GM10248 (cell line): Measurements from ENCODE around the gene BMP6.

Source experiments
- CTCF ChIA-PET: fragments of 300-600 bp; sonication (Branson Sonifier 250); formaldehyde crosslinking; extraction: SDS; loops from one replicate; lab custom pipeline; 2021; ENCODE audit warnings: antibody characterized with exemption; lab: Yijun Ruan, JAX
- POLR2A ChIA-PET: fragments of 350-650 bp; sonication (Branson Sonifier 250); formaldehyde crosslinking; extraction: SDS; loops from one replicate; lab custom pipeline; 2020; ENCODE audit warnings: antibody characterized with exemption; lab: Yijun Ruan, JAX
- DNase-seq: peaks from one replicate; pipeline ENCODE4 v3.0.0; 2012; ENCODE audit errors: extremely low spot score
- TF ChIP-seq, protein P1 (sequence below): IDR thresholded peaks from 2 replicates; pipeline ENCODE4 v1.5.1; 2012; ENCODE audit warnings: mild to moderate bottlenecking, low read depth; ENCODE audit errors: extremely low read depth, missing control alignments, control extremely low read depth

BMP6 gene

DNA sequence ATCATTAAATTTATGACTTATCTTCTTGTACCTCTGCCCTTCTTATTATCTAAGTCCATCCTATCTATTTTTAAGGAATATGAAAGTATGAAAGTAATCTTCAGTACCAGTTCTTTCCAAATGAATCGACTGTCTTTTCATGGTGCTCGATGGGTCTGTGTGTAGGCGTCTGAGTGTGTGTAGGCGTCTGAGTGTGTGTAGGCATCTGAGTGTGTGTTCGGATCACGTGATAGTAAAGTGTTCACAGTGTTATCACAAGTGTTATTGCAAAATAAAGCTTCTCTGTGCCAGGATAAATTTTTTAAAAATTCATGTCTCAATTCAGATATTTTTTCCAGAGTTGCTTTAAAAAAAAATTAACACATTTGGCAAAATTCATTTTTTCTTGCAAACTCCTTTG lies 58.3 kb downstream of the BMP6 start:
- ChIA-PET POLR2A (interaction anchor here (0.5 kb wide), 1 partner anchor 29 kb away, joined by 4 read pairs; no protein-coding TSS in a partner anchor), CTCF (no interaction called here)
- TF ChIP-seq, protein P1, sequence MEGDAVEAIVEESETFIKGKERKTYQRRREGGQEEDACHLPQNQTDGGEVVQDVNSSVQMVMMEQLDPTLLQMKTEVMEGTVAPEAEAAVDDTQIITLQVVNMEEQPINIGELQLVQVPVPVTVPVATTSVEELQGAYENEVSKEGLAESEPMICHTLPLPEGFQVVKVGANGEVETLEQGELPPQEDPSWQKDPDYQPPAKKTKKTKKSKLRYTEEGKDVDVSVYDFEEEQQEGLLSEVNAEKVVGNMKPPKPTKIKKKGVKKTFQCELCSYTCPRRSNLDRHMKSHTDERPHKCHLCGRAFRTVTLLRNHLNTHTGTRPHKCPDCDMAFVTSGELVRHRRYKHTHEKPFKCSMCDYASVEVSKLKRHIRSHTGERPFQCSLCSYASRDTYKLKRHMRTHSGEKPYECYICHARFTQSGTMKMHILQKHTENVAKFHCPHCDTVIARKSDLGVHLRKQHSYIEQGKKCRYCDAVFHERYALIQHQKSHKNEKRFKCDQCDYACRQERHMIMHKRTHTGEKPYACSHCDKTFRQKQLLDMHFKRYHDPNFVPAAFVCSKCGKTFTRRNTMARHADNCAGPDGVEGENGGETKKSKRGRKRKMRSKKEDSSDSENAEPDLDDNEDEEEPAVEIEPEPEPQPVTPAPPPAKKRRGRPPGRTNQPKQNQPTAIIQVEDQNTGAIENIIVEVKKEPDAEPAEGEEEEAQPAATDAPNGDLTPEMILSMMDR, result no peak
- no peak for DNase-seq

DNA sequence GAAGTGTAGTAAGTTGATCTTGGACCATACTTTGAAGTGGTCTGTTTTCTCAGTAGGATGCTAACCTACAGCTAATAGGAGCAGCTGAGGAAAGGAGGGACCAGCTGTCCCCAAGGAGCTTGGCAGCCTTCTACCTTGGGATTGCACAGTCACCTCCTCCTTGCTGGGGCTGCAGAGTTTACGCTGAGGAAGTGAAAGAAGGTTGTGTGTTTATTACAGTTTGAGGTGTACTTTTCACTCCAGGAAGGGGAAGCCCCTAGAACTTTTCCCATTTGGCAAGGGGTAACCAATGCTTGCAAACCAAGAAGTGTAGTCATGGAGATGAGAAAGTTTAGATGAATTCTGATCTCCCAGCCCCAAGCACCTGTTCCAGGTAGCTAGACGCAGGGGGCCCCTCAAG lies 58.8 kb downstream of the BMP6 start:
- DNase-seq, result no peak
- POLR2A ChIA-PET, result interaction anchor here (0.5 kb wide), 1 partner anchor 29 kb away, joined by 4 read pairs; no protein-coding TSS in a partner anchor
- CTCF ChIA-PET, result no interaction called here
- TF ChIP-seq, protein P1, result no peak

DNA sequence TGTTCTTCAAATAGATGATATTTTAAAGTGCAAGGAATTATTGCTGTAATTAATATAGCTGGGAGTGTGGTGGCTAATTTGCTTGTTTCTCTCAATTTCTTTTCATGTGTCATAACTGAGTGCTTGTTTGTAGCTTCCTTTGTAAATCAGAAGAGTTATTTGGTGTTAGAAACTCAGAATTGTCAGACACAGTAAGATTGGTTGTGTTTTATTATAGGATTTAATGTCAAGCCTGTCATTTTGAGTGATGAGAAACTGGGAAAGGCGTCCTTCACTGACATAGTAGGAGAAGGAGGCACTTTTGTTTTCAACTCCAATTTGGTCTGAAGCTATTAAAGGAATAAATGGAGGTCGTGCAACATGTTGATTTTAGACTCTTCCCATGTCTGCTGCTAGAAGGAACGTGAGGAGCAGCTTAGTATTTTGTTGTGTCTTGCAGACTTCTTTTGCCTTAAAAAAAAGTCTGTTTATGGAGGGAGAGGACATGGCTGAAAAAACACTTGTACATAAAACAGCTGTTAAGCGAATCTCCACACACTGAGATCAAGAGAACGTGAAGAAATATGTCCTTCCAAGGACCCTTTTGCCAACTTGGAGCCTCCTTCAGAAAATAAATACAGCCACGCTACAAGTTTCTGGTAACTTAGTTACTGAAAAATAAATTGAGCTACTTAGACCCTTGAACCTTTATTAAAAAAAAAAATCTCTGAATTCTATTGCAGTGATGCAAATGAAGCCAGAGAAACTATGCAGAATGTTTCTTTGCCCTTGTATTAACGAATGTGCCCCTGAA lies 59.5 kb downstream of the BMP6 start:
- TF ChIP-seq, protein P1, result no peak
- POLR2A ChIA-PET, result no interaction called here
- CTCF ChIA-PET, result no interaction called here
- no peak for DNase-seq

DNA sequence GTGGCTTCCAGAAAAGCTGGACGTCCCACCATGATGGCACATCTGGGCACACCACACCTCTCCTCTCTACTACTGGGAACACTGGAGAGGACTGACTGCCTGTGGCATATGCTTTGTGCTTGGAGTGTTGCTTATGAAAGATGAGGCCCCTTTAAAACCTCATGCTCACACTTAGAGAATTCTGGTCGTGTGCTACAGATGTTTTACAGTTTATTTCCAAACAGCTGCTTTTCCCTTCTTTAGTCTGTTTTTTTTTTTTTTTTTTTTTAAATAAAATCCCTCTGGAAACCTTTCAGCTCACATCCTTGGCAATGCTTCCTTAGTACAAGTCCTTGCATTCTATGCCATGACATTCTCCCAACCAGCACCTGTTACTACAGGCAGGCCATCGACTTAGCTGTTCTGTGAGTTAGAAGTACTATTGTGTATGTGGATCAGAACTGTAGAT lies 60.3 kb downstream of the BMP6 start:
- ChIA-PET CTCF (interaction anchor here (1.1 kb wide), 1 partner anchor 64 kb away, joined by 3 read pairs; no protein-coding TSS in a partner anchor), POLR2A (no interaction called here)
- DNase-seq, result no peak
- TF ChIP-seq, protein P1, result no peak

DNA sequence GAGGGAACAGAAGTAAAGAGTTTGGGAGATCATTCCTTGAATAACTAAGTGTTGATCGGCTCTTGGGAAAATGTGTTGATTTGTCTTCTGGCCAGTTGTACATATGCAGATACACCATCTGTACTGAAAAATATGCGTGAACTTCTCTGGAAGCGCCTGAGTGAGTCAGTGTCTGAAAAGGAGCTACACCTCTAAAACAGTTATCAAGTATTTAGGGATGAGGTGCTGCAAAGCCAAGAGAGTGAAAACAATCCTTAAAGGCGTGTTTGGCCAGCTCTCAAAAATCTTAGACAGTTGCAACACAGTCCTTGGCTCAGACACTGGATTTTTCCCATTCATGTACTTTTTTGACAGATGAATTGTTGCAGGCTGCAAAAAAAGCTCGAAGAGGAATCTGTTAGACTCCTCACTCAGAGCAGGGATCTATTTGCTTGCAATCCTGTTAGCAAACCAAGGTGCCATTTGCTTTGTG lies 61.3 kb downstream of the BMP6 start:
- ChIA-PET CTCF (interaction anchor here (1.1 kb wide), 1 partner anchor 63 kb away, joined by 3 read pairs; no protein-coding TSS in a partner anchor), POLR2A (no interaction called here)
- TF ChIP-seq, protein P1, result no peak
- DNase-seq, result no peak

DNA sequence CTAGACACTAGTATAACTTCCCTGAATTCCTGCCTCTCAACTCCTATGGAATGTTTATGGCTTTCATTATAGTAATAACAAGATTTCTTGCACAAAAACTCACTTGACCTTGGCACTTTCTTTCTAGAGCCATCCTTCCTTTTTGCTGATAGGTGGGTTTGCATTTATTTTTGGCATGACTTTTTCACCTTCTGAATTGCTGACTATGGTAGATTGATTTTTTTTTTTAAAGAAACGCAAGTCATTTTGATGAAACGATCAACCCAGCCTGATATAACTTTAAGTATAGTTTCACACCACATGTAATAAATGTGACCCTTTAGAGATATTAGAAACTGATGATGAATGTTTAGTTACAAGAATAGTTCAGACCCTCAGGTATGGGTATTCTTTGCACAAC lies 61.8 kb downstream of the BMP6 start:
- TF ChIP-seq, protein P1, result no peak
- CTCF ChIA-PET, result no interaction called here
- POLR2A ChIA-PET, result no interaction called here
- DNase-seq, result no peak
